BJ (cell line): ENCODE data around the gene PTGFRN. TPM values are rescaled to one million over a fixed set of nuclear protein-coding genes. Genes with fewer than 3 reads are reported as not detected.

Source experiments
- CTCF ChIA-PET: fragments of 350-600 bp; formaldehyde crosslinking; extraction: SDS; loops from one replicate; lab custom pipeline; 2021; ENCODE audit warnings: antibody characterized with exemption, inconsistent platforms; lab: Yijun Ruan, JAX
- POLR2A ChIA-PET: fragments of 300-600 bp; sonication (Branson Sonifier 250); formaldehyde crosslinking; extraction: SDS; loops from one replicate; lab custom pipeline; 2021; ENCODE audit warnings: antibody characterized with exemption; lab: Charles Lee
- DNase-seq: peaks from one replicate; pipeline ENCODE4 v3.0.0-alpha.2; 2011; ENCODE audit warnings: low read depth
- H3K27me3 ChIP-seq: 2 replicates; pipeline ENCODE4 v1.6.0; 2011; ENCODE audit warnings: low read length; ENCODE audit not compliant: control insufficient read depth, insufficient read depth
- H3K36me3 ChIP-seq: 2 replicates; pipeline ENCODE4 v1.5.1; 2011; ENCODE audit warnings: low read length; ENCODE audit not compliant: control insufficient read depth, insufficient read depth
- H3K4me3 ChIP-seq: 2 replicates; pipeline ENCODE4 v1.5.1; 2011; ENCODE audit warnings: low read depth, mild to moderate bottlenecking, control low read depth, low read length
- polyA plus RNA-seq: library from polyadenylated mRNA; depleted of rRNA; stranded (reverse); fragments of >200 nt; gene quantifications from 2 replicates; pipeline ENCODE4 v1.2.3, GENCODE V29; 2011
- TF ChIP-seq, protein P1 (sequence below): IDR thresholded peaks from 2 replicates; pipeline ENCODE4 v1.5.1; 2011; ENCODE audit warnings: low read depth, mild to moderate bottlenecking, control low read depth, inconsistent platforms, low read length, moderate library complexity; ENCODE audit not compliant: insufficient read depth

The PTGFRN gene
- polyA plus RNA-seq, 1 experiment: 3.1 TPM

DNA sequence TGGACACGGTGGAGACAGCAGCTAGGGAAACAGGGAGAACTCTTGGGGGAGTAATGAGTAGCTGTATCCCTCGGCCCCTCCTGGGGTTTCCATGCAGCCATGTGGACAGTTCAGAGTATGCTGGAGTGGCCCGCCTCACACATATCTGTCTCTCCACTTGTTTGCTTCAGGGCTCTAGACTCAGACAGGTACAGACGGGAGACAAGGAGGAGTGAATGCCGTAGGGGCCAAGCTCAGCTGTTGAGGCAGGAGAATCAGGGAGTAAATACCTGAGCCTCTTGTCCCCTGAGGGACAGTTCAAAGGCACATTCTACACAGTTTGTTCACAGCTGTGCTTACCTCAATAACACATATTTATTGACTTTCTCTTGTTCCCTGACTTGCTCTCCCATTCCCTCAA lies 7.7 kb upstream of the PTGFRN start:
- TF ChIP-seq, protein P1, sequence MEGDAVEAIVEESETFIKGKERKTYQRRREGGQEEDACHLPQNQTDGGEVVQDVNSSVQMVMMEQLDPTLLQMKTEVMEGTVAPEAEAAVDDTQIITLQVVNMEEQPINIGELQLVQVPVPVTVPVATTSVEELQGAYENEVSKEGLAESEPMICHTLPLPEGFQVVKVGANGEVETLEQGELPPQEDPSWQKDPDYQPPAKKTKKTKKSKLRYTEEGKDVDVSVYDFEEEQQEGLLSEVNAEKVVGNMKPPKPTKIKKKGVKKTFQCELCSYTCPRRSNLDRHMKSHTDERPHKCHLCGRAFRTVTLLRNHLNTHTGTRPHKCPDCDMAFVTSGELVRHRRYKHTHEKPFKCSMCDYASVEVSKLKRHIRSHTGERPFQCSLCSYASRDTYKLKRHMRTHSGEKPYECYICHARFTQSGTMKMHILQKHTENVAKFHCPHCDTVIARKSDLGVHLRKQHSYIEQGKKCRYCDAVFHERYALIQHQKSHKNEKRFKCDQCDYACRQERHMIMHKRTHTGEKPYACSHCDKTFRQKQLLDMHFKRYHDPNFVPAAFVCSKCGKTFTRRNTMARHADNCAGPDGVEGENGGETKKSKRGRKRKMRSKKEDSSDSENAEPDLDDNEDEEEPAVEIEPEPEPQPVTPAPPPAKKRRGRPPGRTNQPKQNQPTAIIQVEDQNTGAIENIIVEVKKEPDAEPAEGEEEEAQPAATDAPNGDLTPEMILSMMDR: no peak
- Histone ChIP-seq H3K27me3 (peaks cover 3% of the 10 kb centered on the region), H3K4me3 (no peak overlapping the region), H3K36me3 (no peaks in the 10 kb centered on the region)
- CTCF ChIA-PET: interaction anchor here (1.0 to 2.1 kb wide), 3 partner anchors 10 to 20 kb away, joined by 3 to 7 read pairs (median 3); no protein-coding TSS in a partner anchor
- POLR2A ChIA-PET: no interaction called here
- DNase-seq: no peak

DNA sequence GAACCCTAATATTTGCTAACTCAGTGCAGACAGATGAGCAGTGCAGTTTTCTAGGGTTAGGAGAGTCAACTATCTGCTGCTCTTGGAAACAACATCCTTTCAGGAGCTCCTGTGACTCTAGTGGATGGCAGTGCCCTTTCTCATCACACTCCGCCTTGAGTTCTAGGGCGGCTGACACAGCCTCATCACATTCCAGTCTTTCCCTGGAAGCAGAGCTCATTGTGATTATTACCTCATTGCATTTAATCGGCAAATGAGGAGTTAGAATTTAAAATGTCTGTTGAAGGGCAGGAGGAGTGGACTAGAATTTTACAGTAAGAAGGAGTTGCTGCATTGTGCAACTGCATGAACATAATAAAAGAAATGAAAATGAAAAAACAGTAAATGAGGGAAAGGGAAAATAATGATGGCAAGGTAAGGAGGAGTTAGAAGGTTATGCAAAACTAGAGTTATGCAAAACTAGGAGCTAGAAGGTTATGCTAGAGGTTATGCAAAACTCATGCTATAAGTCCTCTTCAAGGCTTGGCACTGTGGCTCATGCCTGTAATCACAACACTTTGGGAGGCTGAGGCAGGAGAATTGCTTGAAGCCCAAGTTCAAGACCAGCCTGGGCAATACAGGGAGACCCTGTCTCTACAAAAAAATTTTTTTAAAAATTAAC lies 6.9 kb upstream of the PTGFRN start:
- ChIA-PET CTCF (interaction anchor here (2.1 kb wide), 1 partner anchor 14 kb away, joined by 7 read pairs; no protein-coding TSS in a partner anchor), POLR2A (no interaction called here)
- Histone ChIP-seq H3K4me3 (no peak overlapping the region), H3K36me3 (no peaks in the 10 kb centered on the region), H3K27me3 (peaks cover 3% of the 10 kb centered on the region)
- TF ChIP-seq, protein P1: no peak
- DNase-seq: no peak

DNA sequence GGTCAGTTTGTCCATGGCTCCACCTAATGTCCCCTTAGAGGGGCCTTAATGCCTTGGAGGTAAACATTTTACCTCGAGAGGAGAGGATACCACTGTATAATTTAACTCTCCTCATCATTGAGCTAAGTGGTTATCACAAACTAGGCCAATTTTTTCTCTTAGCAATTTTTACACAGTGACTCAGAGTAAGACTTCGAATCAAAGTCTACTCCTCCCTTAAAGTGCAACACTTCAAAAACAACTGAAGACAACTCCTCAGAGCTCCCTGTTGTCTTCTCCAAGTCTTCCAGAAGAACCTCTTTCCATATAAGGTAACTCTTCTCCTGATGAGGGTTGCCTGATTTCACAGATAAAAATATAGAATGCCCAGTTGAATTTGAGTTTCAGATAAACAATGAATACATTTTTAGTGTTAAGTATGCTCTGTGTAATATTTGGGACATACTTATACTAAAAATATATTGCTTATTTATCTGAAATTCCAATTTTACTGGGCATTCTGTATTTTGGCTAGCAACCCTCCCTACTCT lies 4.9 kb upstream of the PTGFRN start:
- CTCF ChIA-PET: interaction anchor here (0.7 kb wide), 1 partner anchor 10 kb away, joined by 3 read pairs; no protein-coding TSS in a partner anchor
- no peak for DNase-seq
- POLR2A ChIA-PET: no interaction called here

DNA sequence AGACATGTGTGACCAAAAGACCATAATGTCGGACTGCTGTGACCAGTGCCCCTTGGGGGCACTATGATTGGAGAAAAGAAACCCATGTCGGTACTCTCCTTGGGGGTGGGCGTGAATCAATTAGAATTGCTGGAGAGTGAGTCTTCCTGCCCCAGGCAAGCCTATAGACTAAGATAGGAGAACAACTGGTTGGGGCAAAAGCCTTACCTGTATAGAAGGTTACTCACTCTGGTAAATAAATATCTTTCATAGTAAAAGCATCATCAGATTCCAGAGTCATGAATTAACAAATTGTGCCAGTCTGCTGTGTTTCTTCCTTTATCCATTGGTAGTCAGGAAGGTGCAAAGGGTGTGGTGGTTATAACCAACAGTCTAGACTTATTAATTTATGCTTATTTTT lies 2.9 kb upstream of the PTGFRN start:
- H3K36me3 ChIP-seq: no peaks in the 10 kb centered on the region
- TF ChIP-seq, protein P1: no peak
- DNase-seq: no peak
- ChIA-PET CTCF (interaction anchor here (0.6 kb wide), 1 partner anchor 18 kb away, joined by 3 read pairs; no protein-coding TSS in a partner anchor), POLR2A (no interaction called here)
- H3K4me3 ChIP-seq: no peak overlapping the region
- peaks cover 14% of the 10 kb centered on the region for H3K27me3 ChIP-seq

More for the DNA sequence above, 4.9 kb upstream of the PTGFRN start:
- TF ChIP-seq, protein P1: no peak
- peaks cover 8% of the 10 kb centered on the region for H3K27me3 ChIP-seq
- no peak overlapping the region for H3K4me3 ChIP-seq
- no peaks in the 10 kb centered on the region for H3K36me3 ChIP-seq

DNA sequence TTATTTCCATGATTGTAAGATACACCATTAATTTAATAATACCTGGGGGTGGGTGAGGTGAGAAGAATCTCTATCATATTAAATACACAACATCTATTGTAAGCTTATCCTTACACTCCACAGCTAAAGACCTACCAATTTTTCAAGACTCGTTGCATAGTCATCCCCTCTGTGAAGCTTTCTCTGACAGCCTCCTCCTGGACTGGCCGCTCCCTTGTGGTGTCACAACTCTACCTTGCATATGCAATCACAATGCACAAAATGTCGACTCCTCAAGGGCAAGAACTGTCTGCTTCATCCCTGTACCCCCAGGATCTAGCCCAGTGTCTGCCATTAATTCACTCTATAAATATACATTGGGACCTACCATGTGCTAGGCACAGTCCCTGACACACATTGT lies 2.4 kb upstream of the PTGFRN start:
- ChIA-PET POLR2A (no interaction called here), CTCF (interaction anchor here (0.6 kb wide), 1 partner anchor 17 kb away, joined by 3 read pairs; no protein-coding TSS in a partner anchor)
- H3K36me3 ChIP-seq: no peaks in the 10 kb centered on the region
- H3K27me3 ChIP-seq: peaks cover 13% of the 10 kb centered on the region
- no peak for DNase-seq
- TF ChIP-seq, protein P1: no peak
- H3K4me3 ChIP-seq: no peak overlapping the region
